Esophagus squamous epithelium (tissue), 5 donors: ENCODE results near the gene TAOK2. TPM values are rescaled to one million over a fixed set of nuclear protein-coding genes. Genes with fewer than 3 reads are reported as not detected.

ENCODE experiments used
- DNase-seq: peaks from one replicate; lab custom pipeline; 2025; lab: John Stamatoyannopoulos, UW
- H3K27ac ChIP-seq, 4 donors: fragments of 200-600 bp; sonication (generic); one replicate each; pipeline ENCODE4 v1.5.1; 2016 to 2019; ENCODE audit warnings: mild to moderate bottlenecking in 1 of 4
- H3K27me3 ChIP-seq, 4 donors: fragments of 200-600 bp; sonication (generic); 1 replicate in 3 of 4; 2 replicates in 1 of 4; pipeline versions ENCODE4 v1.5.1 to v1.6.0; 2017 to 2021; ENCODE audit warnings: antibody characterized with exemption in 1 of 4
- H3K36me3 ChIP-seq, 3 donors: fragments of 200-600 bp; sonication (generic); one replicate each; pipeline ENCODE4 v1.5.1; 2016 to 2019
- H3K4me1 ChIP-seq, 3 donors: fragments of 200-600 bp; sonication (generic); one replicate each; pipeline ENCODE4 v1.5.1; 2017 to 2019
- H3K4me3 ChIP-seq, 4 donors: fragments of 200-600 bp; sonication (generic); 1 replicate in 3 of 4; 2 replicates in 1 of 4; pipeline ENCODE4 v1.5.1; 2016 to 2019; ENCODE audit warnings: mild to moderate bottlenecking in 2 of 4, moderate library complexity in 1 of 4
- H3K9me3 ChIP-seq, 3 donors: fragments of 200-600 bp; sonication (generic); one replicate each; pipeline ENCODE4 v1.5.1; 2016 to 2019
- POLR2A ChIP-seq, 4 donors: fragments of 450-650 bp; IDR thresholded peaks; one replicate each; pipeline ENCODE4 v1.6.1; 2017; ENCODE audit warnings: antibody characterized with exemption in 4 of 4, mild to moderate bottlenecking in 4 of 4, moderate library complexity in 3 of 4
- WGBS, 2 donors: methylation state at CpG; one replicate each; pipeline ENCODE4 v1.1.5; 2018; 5-methylcytosine and 5-hydroxymethylcytosine counted together
- intact Hi-C: fragments of 100-400 bp; cut with DNase I; formaldehyde crosslinking; loops from one replicate; pipeline ENCODE4 v1.15.0; 2022
- total RNA-seq, 4 donors: library from RNA; depleted of rRNA; stranded (reverse); fragments of >200 nt; gene quantifications; one replicate each; pipeline ENCODE4 v1.1.0, GENCODE V29; 2016
- TF ChIP-seq, protein P1 (sequence below), 6 experiments: fragments of 450-650 bp in 4 of 6; fragments of 200-600 bp in 2 of 6; sonication (generic) in 2 of 6; IDR thresholded peaks; one replicate each; pipeline ENCODE4 v1.5.1; 2016 to 2019; ENCODE audit warnings: antibody characterized with exemption in 6 of 6, mild to moderate bottlenecking in 4 of 6, moderate library complexity in 4 of 6
- donor health status: DM: yes; HTN: yes; CAD: no.

The TAOK2 gene
- total RNA-seq, 4 donors from 2014 or later: 26.8 to 33.7 (median 30.4) TPM

DNA sequence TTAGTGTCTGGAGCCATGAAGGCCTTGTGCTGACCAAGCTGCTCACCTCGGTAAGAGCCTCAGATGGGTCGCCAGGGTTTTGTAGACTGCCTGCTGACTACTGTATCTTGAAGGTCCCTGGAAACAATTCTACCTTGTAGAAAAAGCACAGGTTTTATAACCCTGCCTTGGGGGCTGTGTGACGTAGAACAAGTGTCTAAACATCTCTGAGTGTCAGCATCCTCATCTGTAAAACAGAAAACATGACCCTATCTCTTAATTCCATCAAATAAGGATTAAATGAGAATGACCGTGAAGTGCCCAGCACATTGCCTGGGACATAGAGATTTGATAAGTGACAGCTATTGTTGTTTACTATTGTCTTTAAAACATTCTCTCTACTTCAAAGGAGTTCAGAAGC is 5.5 kb upstream of the TAOK2 start:
- DNase-seq: no peak

DNA sequence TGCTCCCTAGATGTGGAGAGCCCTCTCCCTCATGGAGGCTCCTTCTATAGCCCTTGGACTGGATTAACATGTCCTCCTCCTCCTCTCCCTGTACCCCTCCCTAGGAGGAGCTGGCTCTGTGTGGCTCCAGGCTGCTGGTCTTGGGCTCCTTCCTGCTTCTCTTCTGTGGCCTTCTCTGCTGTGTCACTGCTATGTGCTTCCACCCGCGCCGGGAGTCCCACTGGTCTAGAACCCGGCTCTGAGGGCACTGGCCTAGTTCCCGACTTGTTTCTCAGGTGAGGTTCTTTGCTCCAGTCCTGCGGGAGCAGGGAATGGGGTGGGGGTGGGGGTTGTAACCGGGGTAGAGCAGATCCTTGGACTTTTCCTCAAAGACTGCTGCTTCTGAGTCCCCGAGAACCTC is 2.4 kb upstream of the TAOK2 start:
- intact Hi-C loops: no loop called here
- no peak for DNase-seq
- 80 to 82% methylated on average over 7 of the region's 8 CpGs for WGBS, 2 donors

More for the DNA sequence above, 5.5 kb upstream of the TAOK2 start:
- 93 to 98% methylated on average over 2 to 3 of the region's 4 CpGs for WGBS, 2 donors
- peaks cover 6 to 85% (median 13%) of the 10 kb centered on the region in 3 donors for H3K36me3 ChIP-seq
- intact Hi-C loops: no loop called here
- H3K27ac ChIP-seq: no peak overlapping the region
- peaks cover 0 to 21% (median 3%) of the 10 kb centered on the region in 3 donors for H3K4me1 ChIP-seq
- no peaks in the 10 kb centered on the region for H3K9me3 ChIP-seq
- H3K4me3 ChIP-seq: no peak overlapping the region
- no peaks in the 10 kb centered on the region for H3K27me3 ChIP-seq
- TF ChIP-seq, protein P1, sequence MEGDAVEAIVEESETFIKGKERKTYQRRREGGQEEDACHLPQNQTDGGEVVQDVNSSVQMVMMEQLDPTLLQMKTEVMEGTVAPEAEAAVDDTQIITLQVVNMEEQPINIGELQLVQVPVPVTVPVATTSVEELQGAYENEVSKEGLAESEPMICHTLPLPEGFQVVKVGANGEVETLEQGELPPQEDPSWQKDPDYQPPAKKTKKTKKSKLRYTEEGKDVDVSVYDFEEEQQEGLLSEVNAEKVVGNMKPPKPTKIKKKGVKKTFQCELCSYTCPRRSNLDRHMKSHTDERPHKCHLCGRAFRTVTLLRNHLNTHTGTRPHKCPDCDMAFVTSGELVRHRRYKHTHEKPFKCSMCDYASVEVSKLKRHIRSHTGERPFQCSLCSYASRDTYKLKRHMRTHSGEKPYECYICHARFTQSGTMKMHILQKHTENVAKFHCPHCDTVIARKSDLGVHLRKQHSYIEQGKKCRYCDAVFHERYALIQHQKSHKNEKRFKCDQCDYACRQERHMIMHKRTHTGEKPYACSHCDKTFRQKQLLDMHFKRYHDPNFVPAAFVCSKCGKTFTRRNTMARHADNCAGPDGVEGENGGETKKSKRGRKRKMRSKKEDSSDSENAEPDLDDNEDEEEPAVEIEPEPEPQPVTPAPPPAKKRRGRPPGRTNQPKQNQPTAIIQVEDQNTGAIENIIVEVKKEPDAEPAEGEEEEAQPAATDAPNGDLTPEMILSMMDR (IDR thresholded peaks at IDR 0.05): no peak
- TF ChIP-seq POLR2A (IDR thresholded peaks at IDR 0.05): no peak

DNA sequence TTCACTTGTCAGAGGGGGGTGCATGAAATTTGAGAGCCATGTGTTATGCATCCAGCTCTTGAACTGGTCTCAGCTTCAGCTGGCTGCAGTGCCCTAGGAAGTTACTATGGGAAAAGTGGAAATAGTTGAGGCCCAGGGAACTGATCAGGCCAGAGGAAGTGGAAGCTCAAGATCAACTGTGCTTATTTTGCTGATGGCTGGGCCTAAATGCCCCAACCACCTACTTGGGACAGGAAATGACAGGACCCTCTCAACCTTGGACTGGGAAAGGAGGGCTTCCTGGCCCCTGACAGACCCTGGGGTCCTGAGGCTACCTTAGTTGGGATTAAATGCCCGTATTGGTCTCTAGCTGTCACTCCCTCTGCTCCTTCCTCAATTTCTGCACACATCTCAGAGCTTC is 1.2 kb upstream of the TAOK2 start:
- Histone ChIP-seq H3K9me3 (no peaks in the 10 kb centered on the region), H3K36me3 (peaks cover 6 to 48% (median 13%) of the 10 kb centered on the region in 3 donors), H3K27ac (peak overlapping the region in 2 of 4 donors; percentile 94 to 97), H3K4me1 (peaks cover 12 to 43% (median 23%) of the 10 kb centered on the region in 3 donors), H3K27me3 (no peaks in the 10 kb centered on the region), H3K4me3 (no peak overlapping the region)
- no peak for TF ChIP-seq POLR2A (IDR thresholded peaks at IDR 0.05)
- TF ChIP-seq, protein P1 (IDR thresholded peaks at IDR 0.05): no peak
- WGBS, 2 donors: 91 to 100% methylated on average over 1 of the region's 1 CpG
- intact Hi-C loops: no loop called here
- DNase-seq: no peak

More for the DNA sequence above, 2.4 kb upstream of the TAOK2 start:
- H3K4me1 ChIP-seq: peaks cover 12 to 31% (median 17%) of the 10 kb centered on the region in 3 donors
- H3K36me3 ChIP-seq: peaks cover 6 to 59% (median 13%) of the 10 kb centered on the region in 3 donors
- TF ChIP-seq, protein P1 (IDR thresholded peaks at IDR 0.05): no peak
- TF ChIP-seq POLR2A (IDR thresholded peaks at IDR 0.05): no peak
- no peak overlapping the region for H3K27ac ChIP-seq
- no peak overlapping the region for H3K4me3 ChIP-seq
- H3K27me3 ChIP-seq: no peaks in the 10 kb centered on the region
- H3K9me3 ChIP-seq: no peaks in the 10 kb centered on the region

DNA sequence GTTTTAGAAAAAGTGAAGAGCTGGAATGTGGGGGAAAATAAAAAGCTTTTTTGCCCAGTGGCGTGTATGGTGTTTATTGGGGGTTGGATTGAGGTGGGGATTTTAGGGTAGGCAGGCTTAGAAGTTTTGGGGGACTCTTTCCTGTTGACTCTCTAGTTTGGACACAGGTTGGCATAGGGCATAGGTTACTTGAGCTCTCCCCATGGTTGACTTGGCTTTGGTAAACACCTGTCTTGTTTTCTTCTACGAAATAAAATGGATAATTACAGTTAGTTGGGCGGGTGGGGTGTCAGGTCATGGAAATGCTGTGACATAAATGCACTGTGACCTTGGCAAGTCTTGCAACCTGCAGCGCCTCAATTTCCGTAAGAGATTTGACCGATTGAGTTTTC is 680 bp upstream of the TAOK2 start:
- no peaks in the 10 kb centered on the region for H3K9me3 ChIP-seq
- peaks cover 6 to 48% (median 14%) of the 10 kb centered on the region in 3 donors for H3K36me3 ChIP-seq
- intact Hi-C loops: no loop called here
- DNase-seq: no peak
- H3K4me3 ChIP-seq: peak overlapping the region; percentile 74 to 94 (median 92)
- 76 to 78% methylated on average over 5 to 6 of the region's 6 CpGs for WGBS, 2 donors
- TF ChIP-seq, protein P1 (IDR thresholded peaks at IDR 0.05): no peak
- TF ChIP-seq POLR2A (IDR thresholded peaks at IDR 0.05): no peak
- peak overlapping the region; percentile 89 to 97 (median 92) for H3K27ac ChIP-seq
- H3K4me1 ChIP-seq: peaks cover 12 to 48% (median 23%) of the 10 kb centered on the region in 3 donors
- no peaks in the 10 kb centered on the region for H3K27me3 ChIP-seq

DNA sequence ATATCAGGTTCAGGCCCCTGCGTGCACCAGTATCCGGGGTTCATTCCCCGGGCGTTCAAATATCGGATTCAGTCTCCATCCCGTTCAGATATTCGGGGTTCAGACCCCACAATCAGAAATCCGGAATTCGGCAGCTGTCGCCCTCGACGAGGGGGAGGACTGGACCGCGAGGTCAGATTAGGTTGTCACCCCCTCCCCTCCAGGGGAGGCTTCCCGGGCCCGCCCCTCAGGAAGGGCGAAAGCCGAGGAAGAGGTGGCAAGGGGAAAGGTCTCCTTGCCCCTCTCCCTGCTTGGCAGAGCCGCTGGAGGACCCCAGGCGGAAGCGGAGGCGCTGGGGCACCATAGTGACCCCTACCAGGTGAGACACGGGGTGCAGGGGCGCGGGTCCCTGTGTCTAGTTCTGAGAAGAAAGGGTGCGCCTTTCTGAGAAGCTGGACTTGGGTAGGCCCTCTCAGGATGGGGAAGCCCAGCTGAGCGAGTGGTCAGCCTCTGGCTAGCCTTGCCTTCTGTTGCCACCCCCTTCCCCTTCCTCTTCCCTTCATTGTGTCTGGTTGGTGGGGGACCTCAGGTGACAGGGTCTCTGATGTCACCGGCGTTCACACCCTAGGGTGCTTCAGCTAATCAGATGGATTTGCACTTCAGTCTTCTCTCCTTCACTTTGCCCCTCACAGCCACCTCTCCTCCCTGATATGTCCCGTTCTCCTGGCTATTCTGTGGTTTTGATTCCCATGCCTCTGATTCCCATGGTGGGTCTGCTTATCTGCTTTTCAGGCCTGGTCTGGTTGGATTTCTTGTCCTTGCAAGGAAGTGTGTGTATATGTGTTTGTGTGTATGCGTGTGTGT is 844 bp downstream of the TAOK2 start:
- peaks cover 7 to 48% (median 21%) of the 10 kb centered on the region in 3 donors for H3K36me3 ChIP-seq

More for the DNA sequence above, 844 bp downstream of the TAOK2 start:
- TF ChIP-seq, protein P1 (IDR thresholded peaks at IDR 0.05): no peak
- no peak for TF ChIP-seq POLR2A (IDR thresholded peaks at IDR 0.05)
- peaks cover 12 to 58% (median 23%) of the 10 kb centered on the region in 3 donors for H3K4me1 ChIP-seq
- intact Hi-C loops: no loop called here
- no peaks in the 10 kb centered on the region for H3K9me3 ChIP-seq
- H3K4me3 ChIP-seq: peak overlapping the region; percentile 74 to 94 (median 92)
- H3K27me3 ChIP-seq: no peaks in the 10 kb centered on the region
- no peak for DNase-seq
- 1 to 9% methylated on average over 5 to 15 of the region's 31 CpGs for WGBS, 2 donors
- H3K27ac ChIP-seq: peak overlapping the region; percentile 89 to 97 (median 92)
